NCI-H1417 treated with DMSO at 0.1 percent for 48 hours (cell line): Measurements from ENCODE around the gene NLRP10.

Experiments used
- DNase-seq: peaks from one replicate; lab custom pipeline; 2025; lab: John Stamatoyannopoulos, UW

Gene NLRP10

DNA sequence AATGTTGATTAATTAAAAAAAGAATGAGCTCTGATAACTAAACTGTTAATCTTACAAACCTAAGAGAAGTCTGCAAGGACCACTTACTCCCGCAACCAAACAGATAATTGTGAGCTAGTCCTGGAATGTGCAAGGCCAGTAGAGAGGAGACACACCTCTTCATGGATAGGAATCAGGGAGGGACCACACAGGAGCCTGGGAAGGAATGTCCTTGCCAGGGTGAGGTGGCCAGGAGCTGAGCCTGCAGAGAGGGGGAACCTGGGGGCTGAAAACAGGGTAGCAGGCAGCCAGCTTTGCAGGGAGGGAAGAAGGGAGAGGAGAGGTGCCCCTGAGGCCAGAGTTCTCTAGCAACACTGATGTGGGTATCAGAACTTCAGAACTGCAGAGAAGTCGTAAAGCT, 9.4 kb upstream of the NLRP10 start:
- no peak for DNase-seq

DNA sequence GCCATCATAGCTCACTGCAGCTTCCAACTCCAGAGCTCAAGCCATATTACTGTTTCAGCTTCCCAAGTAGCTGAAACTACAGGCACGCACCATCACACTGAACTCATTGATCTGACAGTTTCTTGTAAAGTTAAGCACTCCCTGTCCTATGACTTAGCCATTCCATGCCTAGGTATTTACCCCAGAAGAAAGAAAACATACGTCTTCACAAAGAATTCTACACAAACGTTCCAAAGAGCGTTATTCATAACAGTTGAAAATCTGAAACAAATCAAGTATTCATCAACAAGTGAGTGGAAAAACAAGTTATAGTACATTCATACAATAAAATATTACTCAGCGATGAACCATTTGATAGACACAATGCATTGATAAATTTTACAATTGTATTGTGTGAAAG, 7.8 kb upstream of the NLRP10 start:
- DNase-seq, result no peak

DNA sequence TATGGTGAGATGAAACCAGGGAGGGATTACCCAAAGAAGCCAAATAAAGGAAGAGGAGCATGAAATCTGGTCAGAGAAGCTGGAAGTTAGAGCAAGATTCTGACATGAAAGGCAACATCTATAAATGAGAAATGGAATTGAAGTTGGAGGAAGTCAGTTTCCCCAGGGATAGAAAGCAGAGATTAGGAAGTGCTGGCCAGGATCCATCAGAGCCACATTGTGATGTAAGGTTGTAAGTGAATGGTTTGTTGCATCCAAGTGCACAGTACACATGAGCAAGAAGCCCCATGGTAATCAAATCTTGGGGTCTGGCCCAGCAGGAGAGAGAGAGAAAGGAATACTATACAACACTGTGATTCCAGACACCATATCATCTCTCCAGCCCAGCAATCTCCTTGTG, 6.6 kb upstream of the NLRP10 start:
- DNase-seq, result no peak

DNA sequence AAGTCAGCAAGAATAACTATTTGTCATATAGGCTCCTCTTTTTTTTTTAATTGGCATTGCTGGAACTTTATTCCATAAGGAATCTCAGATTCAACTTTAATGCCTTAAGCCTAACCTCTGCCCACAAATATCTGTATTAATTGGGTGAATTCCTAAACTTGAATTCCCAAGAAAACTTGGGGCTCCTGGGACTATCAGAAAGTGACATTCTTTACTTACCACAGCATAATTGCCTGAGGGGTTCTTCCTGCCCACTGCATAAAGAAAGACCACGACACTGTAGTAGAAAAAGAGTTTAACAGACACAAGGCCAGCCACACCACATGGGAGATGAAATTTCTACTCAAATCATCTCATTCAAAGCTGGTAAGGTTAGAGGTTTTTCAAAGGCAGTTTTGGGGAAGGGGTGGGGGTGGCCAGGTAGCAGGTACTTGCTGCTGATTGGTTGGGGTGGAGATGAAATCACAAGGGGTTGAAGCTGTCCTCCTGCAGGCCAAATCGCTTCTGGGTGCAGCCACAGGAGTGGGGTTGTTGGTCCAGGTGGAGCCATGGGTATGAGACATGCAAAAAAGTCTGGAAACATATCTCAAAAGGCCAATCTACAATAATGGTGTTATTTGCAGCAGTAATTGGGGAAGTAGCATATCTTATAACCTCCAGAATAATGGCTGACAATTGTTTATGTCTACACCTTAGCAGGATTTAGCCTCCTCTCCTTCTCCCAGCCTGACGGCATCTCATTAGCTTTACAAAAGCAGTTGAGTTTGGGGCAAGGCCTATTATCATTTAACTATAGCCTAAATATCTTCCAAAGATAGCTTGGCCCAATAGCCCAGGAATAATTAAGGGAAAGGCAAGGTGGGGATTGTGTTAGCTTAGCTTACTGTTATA, 4.8 kb upstream of the NLRP10 start:
- no peak for DNase-seq

DNA sequence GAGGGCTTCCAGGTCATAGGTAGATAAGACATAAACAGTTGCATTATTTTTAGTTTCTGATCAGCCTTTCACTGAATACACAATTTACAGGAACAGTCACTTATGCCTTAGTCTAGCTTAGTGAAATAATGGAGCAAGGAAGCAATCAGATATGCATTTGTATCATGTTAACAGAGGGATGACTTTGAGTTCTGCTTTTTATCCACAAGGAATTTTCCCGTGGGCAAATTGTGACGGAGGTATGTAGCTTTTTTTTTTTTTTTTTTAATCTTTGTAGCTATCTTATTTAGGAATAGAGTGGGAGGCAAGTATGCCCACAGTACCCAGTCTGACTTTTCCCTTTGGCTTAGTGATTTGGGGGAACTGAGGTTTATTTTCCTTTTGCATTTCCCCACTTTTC, 3.4 kb upstream of the NLRP10 start:
- DNase-seq, result no peak

DNA sequence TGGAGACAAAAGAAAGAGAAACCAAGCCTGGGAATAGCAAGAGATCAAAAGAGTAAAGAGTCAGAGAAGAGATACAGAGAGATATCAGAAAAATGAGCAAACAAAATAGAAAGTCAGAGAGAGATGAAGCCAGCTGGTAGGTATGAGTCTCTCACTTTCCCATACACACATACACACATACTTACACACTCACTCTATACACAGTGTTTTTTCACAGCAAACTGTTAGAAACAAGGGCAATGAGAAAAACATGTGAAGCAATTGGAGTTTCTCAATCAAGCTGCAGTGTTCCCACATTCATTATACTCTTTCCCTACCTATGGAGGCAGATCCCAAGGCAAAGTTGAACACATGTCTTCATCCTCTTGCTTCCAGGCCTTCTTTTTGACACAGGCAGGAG, 2.6 kb upstream of the NLRP10 start:
- DNase-seq, result no peak

DNA sequence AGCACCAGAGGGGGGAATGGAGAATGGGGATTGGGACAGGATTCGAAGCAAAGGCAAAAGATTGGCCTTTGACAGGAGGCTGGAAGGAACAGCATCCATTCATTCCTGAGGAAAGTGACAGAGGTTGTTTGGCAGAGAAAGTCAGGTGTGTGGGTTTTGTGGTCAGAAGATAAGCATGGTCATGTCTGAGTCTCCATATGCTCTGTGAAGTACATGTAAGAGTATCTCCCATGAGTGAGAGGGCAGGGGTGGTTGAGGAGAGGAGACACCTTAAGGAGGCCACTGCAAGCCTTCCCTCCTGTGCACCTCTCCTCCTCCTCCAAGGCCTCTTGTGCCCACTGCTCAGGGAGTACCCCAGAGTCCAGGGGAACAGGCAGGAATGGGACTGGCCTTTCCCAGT, 1.9 kb upstream of the NLRP10 start:
- DNase-seq, result no peak

DNA sequence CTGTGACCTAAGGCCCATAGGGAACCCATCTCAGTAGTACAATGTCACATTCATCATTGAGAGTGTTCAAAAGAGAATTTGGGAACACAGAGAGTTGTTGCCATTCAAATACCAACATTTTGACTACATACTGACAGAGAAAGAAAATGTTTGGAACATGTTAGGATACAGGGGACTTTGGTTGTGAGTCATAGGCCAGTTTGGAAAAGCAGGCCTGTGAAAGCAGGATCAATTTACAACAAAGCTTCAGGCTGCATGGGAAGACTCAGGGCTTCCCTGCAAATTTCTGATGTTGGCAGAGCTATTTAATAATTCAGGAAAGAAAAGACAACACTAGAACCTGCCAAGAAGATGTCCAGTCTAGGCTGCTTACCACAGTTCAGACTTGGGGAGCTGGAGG, 374 bp downstream of the NLRP10 start:
- no peak for DNase-seq

DNA sequence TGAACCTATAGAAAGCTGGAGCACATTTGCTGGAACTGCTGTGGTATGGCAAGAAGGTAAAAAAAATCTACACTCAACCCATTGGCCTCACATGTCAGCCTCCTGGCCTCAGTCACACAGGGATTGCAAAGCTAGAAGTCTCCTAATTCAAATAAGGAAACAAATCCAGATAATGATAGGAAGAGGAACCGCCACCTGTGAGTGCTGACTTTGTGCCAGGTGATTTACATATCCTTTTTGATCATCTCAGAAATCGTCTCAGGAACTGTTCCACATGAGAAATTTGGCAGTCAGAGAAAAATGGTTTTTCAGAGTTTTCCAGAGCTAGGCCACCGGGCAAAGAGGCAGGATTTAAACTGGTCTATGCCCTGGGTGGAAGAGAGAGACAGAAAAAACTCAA, 986 bp downstream of the NLRP10 start:
- DNase-seq, result no peak

DNA sequence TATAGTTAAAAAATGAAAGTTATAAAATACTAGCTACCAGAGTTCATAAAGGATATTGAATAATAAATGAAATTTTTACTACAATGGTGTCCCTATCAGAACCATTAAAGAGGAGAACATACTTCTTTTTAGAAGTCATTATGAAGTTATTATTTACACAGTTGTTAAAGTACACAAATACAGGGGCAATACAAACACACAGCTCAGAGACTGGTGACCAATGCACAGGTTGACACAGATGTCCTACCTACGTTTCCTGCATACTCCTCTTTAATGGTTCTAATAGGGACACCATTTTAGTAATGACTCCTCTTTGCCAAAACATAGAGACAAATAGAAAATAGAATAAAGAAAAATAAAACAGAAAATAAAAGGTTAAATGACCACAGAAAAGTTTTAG, 10.1 kb downstream of the NLRP10 start:
- no peak for DNase-seq

DNA sequence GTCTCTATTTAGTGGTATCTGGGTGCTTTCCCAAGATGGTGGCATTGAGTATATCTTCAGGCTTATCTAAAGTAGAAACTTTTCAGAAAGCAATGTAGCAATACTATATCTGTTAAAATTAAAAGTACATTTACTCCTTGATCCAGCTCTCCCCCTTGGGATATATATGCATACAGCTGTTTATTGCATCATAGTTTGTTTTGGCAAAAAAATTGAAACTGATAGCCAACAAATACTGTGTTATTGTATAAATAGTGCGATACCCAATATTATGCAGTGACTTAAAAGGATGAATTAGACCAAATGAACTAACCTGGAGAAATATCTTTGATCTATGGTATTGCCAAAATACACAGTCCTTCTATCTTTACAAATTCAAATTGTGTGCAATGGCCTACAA, 15.3 kb downstream of the NLRP10 start:
- DNase-seq, result no peak

DNA sequence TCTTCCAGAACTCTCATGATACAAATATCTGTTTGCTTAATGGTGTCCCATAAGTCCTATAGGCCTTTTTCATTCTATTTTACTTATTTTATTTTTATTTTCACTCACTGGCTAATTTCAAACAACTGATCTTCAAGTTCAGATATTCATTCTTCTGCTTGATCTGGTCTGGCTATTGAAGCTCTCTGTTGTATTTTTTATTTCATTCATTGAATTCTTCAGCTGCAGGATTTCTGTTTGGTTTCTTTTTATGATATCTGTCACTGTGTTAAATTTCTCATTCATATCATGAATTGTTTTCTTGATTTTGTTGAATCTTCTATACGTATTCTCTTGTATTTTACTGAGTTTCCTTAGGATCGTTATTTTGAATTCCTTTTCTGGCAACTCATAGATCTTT, 21.1 kb downstream of the NLRP10 start:
- no peak for DNase-seq

DNA sequence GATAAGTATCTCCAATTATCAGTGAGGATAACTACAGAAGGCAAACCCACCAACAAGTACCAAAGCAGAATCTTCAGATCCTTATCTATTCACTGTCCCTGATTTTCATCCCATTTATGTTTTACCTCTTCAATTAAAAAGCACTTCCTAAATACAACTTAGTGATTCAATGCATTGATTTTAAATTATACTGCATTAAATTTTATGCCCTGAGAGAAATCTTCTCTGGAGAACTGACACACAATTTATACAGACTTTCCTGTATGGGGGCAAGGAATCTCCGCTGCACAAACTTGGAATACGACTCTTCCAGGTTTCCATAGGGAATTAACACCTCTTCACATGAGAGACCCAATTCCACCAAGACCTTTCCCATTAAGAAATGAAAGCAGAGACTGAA, 23.6 kb downstream of the NLRP10 start, which contains the start of gene OR10A3:
Gene OR10A3, minus strand, starts transcription at position 101 of the 400 bp plus-strand sequence. CDS start 2,188 bp downstream, outside the sequence.
- DNase-seq, result no peak

DNA sequence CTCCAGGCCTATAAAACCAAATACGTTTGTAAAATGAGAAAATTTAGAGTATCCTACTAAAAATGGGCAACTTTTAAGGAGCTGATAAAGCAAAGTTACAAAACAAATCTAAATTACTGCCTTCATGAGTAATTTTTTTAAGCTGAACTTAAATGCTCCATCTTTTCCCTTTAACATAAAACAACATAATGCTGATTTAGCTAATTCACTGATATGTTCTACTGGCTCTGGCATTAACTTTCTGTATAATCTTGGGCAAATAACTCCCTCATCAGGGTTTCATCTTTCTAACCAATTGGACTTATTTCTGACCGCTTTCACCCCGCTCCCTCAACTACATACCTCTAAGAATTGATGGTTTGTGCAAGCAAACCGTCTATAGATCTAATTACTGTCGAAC, 24.1 kb downstream of the NLRP10 start:
- DNase-seq, result no peak

DNA sequence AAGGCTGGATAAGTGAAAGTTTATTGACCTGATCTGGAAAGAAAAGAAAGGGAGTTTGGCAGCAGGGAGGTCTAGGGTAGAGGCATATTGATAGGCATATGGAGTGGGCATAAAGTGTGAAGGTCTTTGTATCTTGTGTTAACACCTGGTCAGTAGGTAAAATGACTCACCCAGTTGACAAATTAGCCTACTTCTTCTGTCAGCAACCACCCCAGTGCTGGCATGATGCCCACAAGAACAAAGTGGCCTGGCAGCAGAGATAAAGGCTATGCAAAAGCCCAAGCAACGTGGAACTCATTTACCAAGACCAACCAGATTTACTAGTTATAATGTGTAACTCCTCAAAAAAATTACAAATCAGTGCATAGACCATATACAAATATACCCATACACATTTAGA, 28.6 kb downstream of the NLRP10 start:
- DNase-seq, result no peak

DNA sequence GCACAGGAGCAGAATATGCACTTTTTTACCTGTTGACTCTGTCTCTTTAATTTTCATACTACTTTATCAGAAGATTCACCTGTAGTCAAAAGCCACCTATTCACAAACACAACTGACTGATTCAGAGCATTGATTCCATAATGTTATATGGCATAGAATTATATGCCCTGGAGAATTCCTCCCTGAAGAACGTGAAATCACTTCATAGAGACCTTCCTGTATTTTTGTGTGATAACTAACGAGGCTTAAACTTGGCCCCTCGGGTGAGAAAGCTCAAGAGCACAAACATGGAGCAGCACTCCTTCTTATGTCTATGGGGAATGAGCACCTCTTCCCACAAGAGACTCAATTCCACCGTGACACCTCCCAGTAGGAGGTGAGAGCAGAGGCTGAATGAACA, 34.1 kb downstream of the NLRP10 start, which contains the start of gene OR10A6:
Gene OR10A6, minus strand, starts transcription at position 101 of the 400 bp plus-strand sequence. CDS start 2,606 bp downstream, outside the sequence.
- no peak for DNase-seq

DNA sequence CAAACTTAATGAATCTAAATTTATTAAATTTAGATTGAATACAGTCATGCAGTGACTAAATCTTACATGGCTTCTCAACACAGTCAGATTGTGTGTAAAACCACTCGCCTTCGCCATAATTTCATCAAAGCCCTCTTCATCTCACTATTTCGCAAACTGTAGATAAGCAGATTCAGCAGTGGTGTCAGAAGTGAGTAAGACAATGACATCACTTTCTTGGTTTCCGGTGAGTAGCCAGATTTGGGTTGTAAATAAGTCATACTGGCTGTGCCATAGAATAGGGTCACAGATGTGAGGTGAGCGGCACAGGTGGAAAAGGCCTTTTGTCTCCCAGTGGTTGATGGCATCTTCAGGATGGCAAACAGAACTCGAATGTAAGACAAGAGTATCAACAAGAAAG, 37.6 kb downstream of the NLRP10 start:
- no peak for DNase-seq

DNA sequence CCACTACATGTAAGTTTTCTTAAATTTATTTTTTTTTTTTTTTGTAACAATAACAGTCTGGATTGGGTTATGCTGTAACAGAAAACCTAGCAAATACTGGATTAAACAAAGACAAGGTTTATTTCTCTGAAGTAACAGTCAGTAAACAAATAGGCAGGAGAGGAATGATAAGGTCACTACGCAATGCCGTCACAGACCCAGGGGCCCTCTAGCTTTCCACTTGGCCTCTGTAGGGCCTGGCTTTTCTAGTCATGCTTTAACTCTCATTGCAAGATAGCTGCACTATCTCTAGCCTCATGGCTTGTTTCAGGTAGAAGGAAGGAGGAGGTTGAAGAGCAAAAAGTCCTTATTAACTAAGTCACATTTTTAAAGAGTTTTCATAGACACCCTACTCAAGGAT, 40.7 kb downstream of the NLRP10 start:
- DNase-seq, result no peak

DNA sequence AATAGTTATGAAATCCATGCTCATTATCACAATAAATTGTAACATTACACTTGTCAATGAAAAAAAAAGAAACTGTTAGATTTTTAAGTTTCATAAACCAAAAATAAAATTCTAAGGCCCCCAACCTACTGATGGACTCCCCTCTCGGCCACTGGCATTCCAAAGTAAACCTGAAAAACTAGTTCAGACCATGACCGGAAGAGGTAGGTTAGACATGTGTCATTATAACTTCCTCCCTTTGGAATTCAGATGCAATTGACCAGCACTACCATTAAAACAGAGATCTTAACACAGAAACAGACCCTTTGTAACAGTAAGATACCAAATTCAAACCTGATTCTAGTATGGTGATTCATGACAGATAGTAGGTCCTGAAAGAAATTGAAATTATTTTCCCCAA, 47.1 kb downstream of the NLRP10 start:
- no peak for DNase-seq
